HEK293 (cell line): ENCODE data around the gene CH25H.

Experiments used
- CTCF ChIP-seq: fragments of 450-650 bp; formaldehyde crosslinking; IDR thresholded peaks from 2 replicates; pipeline ENCODE4 v1.5.1; 2016; ENCODE audit warnings: missing biosample characterization, missing genetic modification characterization
- ZFP69B ChIP-seq: fragments of 450-650 bp; formaldehyde crosslinking; IDR thresholded peaks from 2 replicates; pipeline ENCODE4 v1.5.1; 2016; ENCODE audit warnings: missing biosample characterization, missing genetic modification characterization

DNA sequence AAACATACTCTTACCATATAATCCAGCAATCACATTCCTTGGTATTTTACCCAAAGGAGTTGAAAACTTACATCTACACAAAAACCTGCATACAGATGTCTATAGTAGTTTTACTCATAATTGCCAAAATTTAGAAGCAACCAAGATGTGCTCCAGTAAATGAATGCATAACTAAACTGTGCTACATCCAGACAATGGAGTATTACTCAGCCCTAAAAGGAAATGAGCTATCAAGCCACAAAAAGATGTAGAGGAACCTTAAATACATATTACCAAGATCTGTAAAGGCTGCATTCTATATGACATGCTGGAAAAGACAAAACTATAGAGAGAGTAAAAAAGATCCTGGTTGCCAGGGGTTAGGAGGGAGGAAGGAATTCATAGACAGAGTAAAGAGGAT, 21.8 kb upstream of the CH25H start:
- TF ChIP-seq CTCF, result no peak
- TF ChIP-seq ZFP69B (tag by site-specific recombination), result no peak
